Heart right ventricle (tissue), 16 donors: ENCODE measurements around the gene ARRB1. TPM values are rescaled to one million over a fixed set of nuclear protein-coding genes. Genes with fewer than 3 reads are reported as not detected.

Experiments
- ATAC-seq, 8 donors: fragments of 200-7000 bp; cut with Tn5 transposase; one replicate each; pipeline ENCODE4 v1.9.1; 2020; ENCODE audit warnings: mild to moderate bottlenecking in 8 of 8, moderate library complexity in 8 of 8, moderate number of reproducible peaks in 1 of 8
- DNase-seq, 2 donors: peaks; one replicate each; pipeline ENCODE4 v3.0.0-alpha.2; 2020
- H3K27ac ChIP-seq, 10 donors: fragments of 200-600 bp; sonication (generic) in 2 of 10; one replicate each; pipeline versions ENCODE4 v1.5.0 to v1.8.0; 2020 to 2022; ENCODE audit warnings: mild to moderate bottlenecking in 3 of 10
- H3K27me3 ChIP-seq, 7 donors: fragments of 200-600 bp; one replicate each; pipeline ENCODE4 v1.8.0; 2021 to 2022; ENCODE audit warnings: mild to moderate bottlenecking in 2 of 7
- H3K36me3 ChIP-seq, 9 donors: fragments of 200-600 bp; sonication (generic) in 1 of 9; one replicate each; pipeline versions ENCODE4 v1.5.0 to v1.8.0; 2020 to 2022; ENCODE audit warnings: mild to moderate bottlenecking in 2 of 9
- H3K4me1 ChIP-seq, 9 donors: fragments of 200-600 bp; sonication (generic) in 1 of 9; one replicate each; pipeline versions ENCODE4 v1.5.0 to v1.8.0; 2020 to 2022; ENCODE audit warnings: mild to moderate bottlenecking in 4 of 9
- H3K4me3 ChIP-seq, 10 donors: fragments of 200-600 bp; sonication (generic) in 2 of 10; one replicate each; pipeline versions ENCODE4 v1.5.0 to v1.8.0; 2020 to 2022; ENCODE audit warnings: mild to moderate bottlenecking in 7 of 10, moderate library complexity in 2 of 10
- H3K9me3 ChIP-seq, 11 donors: fragments of 200-600 bp in 10 of 11; sonication (generic) in 2 of 11; one replicate each; pipeline versions ENCODE4 v1.5.0 to v1.8.0; 2013 to 2022; ENCODE audit warnings: mild to moderate bottlenecking in 2 of 11, control low read depth in 1 of 11, moderate library complexity in 1 of 11
- CTCF ChIP-seq, 9 donors: fragments of 200-600 bp; sonication (generic) in 2 of 9; IDR thresholded peaks; one replicate each; pipeline versions ENCODE4 v1.5.0 to v1.8.0; 2021 to 2022; ENCODE audit warnings: antibody characterized with exemption in 9 of 9, mild to moderate bottlenecking in 5 of 9, moderate library complexity in 1 of 9
- WGBS, 2 donors: extraction: QIAGEN DNeasy Blood & Tissue Kit; methylation state at CpG; one replicate each; pipeline ENCODE4 v1.1.7; 2013; ENCODE audit warnings: inconsistent platforms in 1 of 2; 5-methylcytosine and 5-hydroxymethylcytosine counted together
- intact Hi-C, 10 donors: fragments of 100-400 bp; cut with DNase I; formaldehyde crosslinking; loops; one replicate each; pipeline versions ENCODE4 v1.11.1 to v1.14.2; 2022
- polyA plus RNA-seq, 2 donors: library from polyadenylated mRNA; stranded (reverse); fragments of 200-250 nt; gene quantifications; one replicate each; pipeline ENCODE4 v1.2.3, GENCODE V29; 2013
- total RNA-seq, 10 donors: library from RNA; stranded (reverse); fragmentation: NEBNext Ultra II Directional in 3 of 10; extraction: Animal tissue kit (Norgen Biotek cat#: 25700) in 3 of 10; gene quantifications; one replicate each; pipeline versions ENCODE4 v1.2.1 to v1.2.4, GENCODE V29; 2021 to 2023
- donor health status: Arrhythmogenic right ventricular cardiomyopathy.
- donor health status: ischemic (EF 13 %, LVEDD 7.1; RV severe dilation, severe dysfunction).
- donor health status: healthy with polysubstance abuse.
- donor health status: DM: no; HTN: yes; CAD: no.
- donor health status: DM: no; HTN: no; CAD: no.
- donor health status: ischemic (EF 25% LVEDD 6.9; RV normal size, moderate dysfunction).
- donor health status: ischemic (EF 25% LVEDD 5.7; RV mildly dilated, moderate dysfunction).
- donor health status: healthy.
- donor health status: DM: yes; HTN: yes; CAD: no.
- donor health status: Ischemic cardiomyopathy.
- donor health status: ischemic (EF 35%, LVEDD 5.7; RV mildly dilated, moderate dysfunction).
- donor health status: nonischemic (EF 11% LVEDD 7.7; RV severe dilation, severe dysfunction).
- donor health status: DM: yes; HTN: yes; CAD: no.
- donor health status: PGD.
- donor health status: ischemic (EF 29% LVEDD 5.4; RV normal size, mild dysfunction).
- donor health status: nonischemic (EF 23%, LVEDD 6.1; RV moderate dilation, normal function).

The ARRB1 gene
- total and polyA plus RNA-seq, 12 donors, result 8.1 to 33.9 (median 19.9) TPM

GRCh38 chr11:75242722-75243600 is 108.5 kb downstream of the ARRB1 start:
- no peak for TF ChIP-seq CTCF (IDR thresholded peaks at IDR 0.05)
- Histone ChIP-seq H3K4me3 (no peak overlapping the region), H3K27me3 (peaks cover 10 to 74% (median 55%) of the 10 kb centered on the region in 7 donors), H3K36me3 (no peaks in the 10 kb centered on the region), H3K27ac (no peak overlapping the region), H3K4me1 (peaks cover 0 to 13% (median 8%) of the 10 kb centered on the region in 9 donors), H3K9me3 (no peaks in the 10 kb centered on the region)
- no peak for DNase-seq
- WGBS, 2 donors, result 75 to 79% methylated on average over 16 of the region's 16 CpGs
- intact Hi-C loops, result loop anchor here in 4 of 10 donors (5.0 to 10.0 kb wide), 4 partner anchors 36 to 318 kb away; no protein-coding TSS in a partner anchor
- ATAC-seq, result no peak

GRCh38 chr11:75241906-75242644 is 109.4 kb downstream of the ARRB1 start:
- Histone ChIP-seq H3K27ac (no peak overlapping the region), H3K27me3 (peaks cover 10 to 82% (median 59%) of the 10 kb centered on the region in 7 donors), H3K4me1 (peaks cover 0 to 13% (median 8%) of the 10 kb centered on the region in 9 donors), H3K36me3 (no peaks in the 10 kb centered on the region), H3K4me3 (peak overlapping the region in 9 of 10 donors; percentile 33 to 52 (median 45)), H3K9me3 (no peaks in the 10 kb centered on the region)
- ATAC-seq (no peak), DNase-seq (no peak)
- peak in 2 of 9 donors; percentile 20 to 32 for TF ChIP-seq CTCF (IDR thresholded peaks at IDR 0.05)
- intact Hi-C loops, result loop anchor here in 6 of 10 donors (2.0 to 10.0 kb wide), 6 partner anchors 35 to 317 kb away; no protein-coding TSS in a partner anchor
- 4 to 5% methylated on average over 71 to 72 of the region's 72 CpGs for WGBS, 2 donors

- H3K4me3 ChIP-seq, result peak overlapping the region in 9 of 10 donors; percentile 33 to 52 (median 45)
- H3K27me3 ChIP-seq, result peaks cover 10 to 86% (median 63%) of the 10 kb centered on the region in 7 donors
- intact Hi-C loops, result loop anchor here in 6 of 10 donors (2.0 to 10.0 kb wide), 6 partner anchors 34 to 316 kb away; no protein-coding TSS in a partner anchor
- TF ChIP-seq CTCF (IDR thresholded peaks at IDR 0.05), result peak; percentile 51 to 99 (median 87)
- 1% methylated on average over 105 to 140 of the region's 140 CpGs for whole genome bisulfite sequencing, 2 donors
- DNase-seq, result peak; percentile 78 to 90
- peak; percentile 84 to 96 (median 93) for ATAC-seq
- H3K4me1 ChIP-seq, result peaks cover 0 to 13% (median 8%) of the 10 kb centered on the region in 9 donors
- no peak overlapping the region for H3K27ac ChIP-seq
- H3K9me3 ChIP-seq, result no peaks in the 10 kb centered on the region
- no peaks in the 10 kb centered on the region for H3K36me3 ChIP-seq
Measured at GRCh38 chr11:75241036-75241905, 110.2 kb downstream of the ARRB1 start.
